Mammary epithelial cell (primary cell): ENCODE data around the gene ARG1.

Experiments used
- CTCF ChIP-seq, 2 donors: IDR thresholded peaks in 1 of 2; conservative IDR thresholded peaks in 1 of 2; 2 replicates each; pipeline ENCODE4 v1.5.1; 2011 to 2012; ENCODE audit warnings: inconsistent platforms in 2 of 2, low read length in 2 of 2, mild to moderate bottlenecking in 2 of 2, control low read depth in 1 of 2, low read depth in 1 of 2; ENCODE audit not compliant: insufficient read depth in 1 of 2; ENCODE audit errors: extremely low read depth in 1 of 2
- EZH2 ChIP-seq: IDR thresholded peaks from 2 replicates; pipeline ENCODE4 v1.6.1; 2012; ENCODE audit warnings: low read length, inconsistent platforms, borderline replicate concordance

- TF ChIP-seq CTCF (conservative IDR thresholded peaks at IDR 0.05 in 1 of 2, IDR thresholded peaks at IDR 0.05 in 1 of 2; ENCODE audit: extremely low read depth in 1 of 2, insufficient read depth in 1 of 2, low read depth in 1 of 2, low read length in 2 of 2) (no peak), EZH2 (no peak)
Measured at GRCh38 chr6:131558922-131559321, 14.1 kb upstream of the ARG1 start.
